Right lobe of liver (tissue), 6 donors: ENCODE results near the gene CREBBP. TPM values are rescaled to one million over a fixed set of nuclear protein-coding genes. Genes with fewer than 3 reads are reported as not detected.
"Not testable (repeated sequence)": the region's sequence is repeated elsewhere in the genome, so short reads cannot be mapped to it uniquely, and the experiment has no call there.

Experiments
- ATAC-seq, 4 donors: fragments of 200-7000 bp; cut with Tn5 transposase; one replicate each; pipeline ENCODE4 v1.9.1; 2020; ENCODE audit warnings: mild to moderate bottlenecking in 4 of 4, moderate library complexity in 4 of 4
- DNase-seq, 3 donors: peaks; one replicate each; pipeline ENCODE4 v3.0.0-alpha.2; 2020
- H3K27ac ChIP-seq, 3 donors: fragments of 200-600 bp; one replicate each; pipeline ENCODE4 v1.8.0; 2022
- H3K27me3 ChIP-seq, 2 donors: fragments of 200-600 bp; one replicate each; pipeline ENCODE4 v1.8.0; 2022
- H3K36me3 ChIP-seq, 4 donors: fragments of 200-600 bp; sonication (generic) in 1 of 4; one replicate each; pipeline versions ENCODE4 v1.5.1 to v1.8.0; 2017 to 2022; ENCODE audit warnings: control low read depth in 1 of 4
- H3K4me1 ChIP-seq, 4 donors: fragments of 200-600 bp; sonication (generic) in 1 of 4; one replicate each; pipeline versions ENCODE4 v1.5.1 to v1.8.0; 2017 to 2022; ENCODE audit warnings: control low read depth in 1 of 4
- H3K4me3 ChIP-seq, 3 donors: fragments of 200-600 bp; one replicate each; pipeline ENCODE4 v1.8.0; 2022
- H3K9me3 ChIP-seq, 4 donors: fragments of 200-600 bp; sonication (generic) in 1 of 4; one replicate each; pipeline versions ENCODE4 v1.5.1 to v1.8.0; 2017 to 2022; ENCODE audit warnings: control low read depth in 1 of 4
- POLR2A ChIP-seq: fragments of 450-650 bp; IDR thresholded peaks from one replicate; pipeline ENCODE4 v1.6.1; 2017; ENCODE audit warnings: antibody characterized with exemption, mild to moderate bottlenecking
- WGBS: methylation state at CpG from one replicate; pipeline ENCODE4 v1.1.6; 2018; ENCODE audit warnings: low coverage, low lambda C conversion rate; ENCODE audit not compliant: insufficient coverage; ENCODE audit errors: missing lambda C conversion rate; 5-methylcytosine and 5-hydroxymethylcytosine counted together
- intact Hi-C, 2 donors: fragments of 100-400 bp; cut with DNase I; formaldehyde crosslinking; loops; one replicate each; pipeline versions ENCODE4 v1.11.2 to v1.14.1; 2022
- total RNA-seq, 6 experiments: library from RNA; depleted of rRNA in 2 of 6; stranded (reverse); fragments of >200 nt in 2 of 6; fragmentation: NEBNext Ultra II Directional in 3 of 6; extraction: Animal tissue kit (Norgen Biotek cat#: 25700) in 3 of 6; gene quantifications; one replicate each; pipeline versions ENCODE4 v1.1.0 to v1.2.4, GENCODE V29; 2016 to 2023
- TF ChIP-seq, protein P1 (sequence below), 4 donors: fragments of 200-600 bp in 3 of 4; fragments of 450-650 bp in 1 of 4; IDR thresholded peaks; one replicate each; pipeline versions ENCODE4 v1.5.1 to v1.8.0; 2016 to 2022; ENCODE audit warnings: antibody characterized with exemption in 4 of 4, mild to moderate bottlenecking in 2 of 4
- donor health status: DM: no; HTN: yes; CAD: no.
- donor health status: DM: no; HTN: no; CAD: no.
- donor health status: DM: no; HTN: no; CAD: no.
- donor health status: DM: no; HTN: yes; CAD: no.
- donor health status: DM: no; HTN: yes; CAD: no.

CREBBP gene
- total RNA-seq, 6 experiments from 2014 or later, result 18.1 to 39.8 (median 29.2) TPM

DNA sequence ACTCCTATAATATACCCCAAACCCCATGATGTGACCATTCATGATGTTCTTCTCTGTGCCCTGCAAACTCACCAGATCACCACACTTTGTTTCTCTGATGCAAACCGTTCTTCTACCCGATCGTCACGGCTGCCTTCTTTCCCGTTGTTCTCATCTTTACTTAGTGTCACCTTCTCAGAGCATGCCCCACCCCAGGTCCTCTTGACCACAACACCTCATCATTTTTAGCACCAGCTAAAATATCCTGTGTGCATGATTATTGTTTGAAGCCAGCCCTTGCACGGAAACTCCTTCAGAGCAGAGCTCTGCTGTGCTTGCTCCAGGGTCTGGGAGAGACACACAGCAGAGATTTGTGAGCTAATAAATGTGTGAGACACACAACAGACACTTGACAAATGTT lies 38.9 kb upstream of the CREBBP start:
- no peaks in the 10 kb centered on the region for H3K9me3 ChIP-seq
- no peak overlapping the region for H3K27ac ChIP-seq
- ATAC-seq (no peak), DNase-seq (no peak)
- 83% methylated on average over 6 of the region's 6 CpGs for WGBS
- intact Hi-C loops, result no loop called here
- H3K27me3 ChIP-seq, result no peaks in the 10 kb centered on the region
- H3K4me1 ChIP-seq, result no peaks in the 10 kb centered on the region
- no peaks in the 10 kb centered on the region for H3K36me3 ChIP-seq
- TF ChIP-seq, protein P1, sequence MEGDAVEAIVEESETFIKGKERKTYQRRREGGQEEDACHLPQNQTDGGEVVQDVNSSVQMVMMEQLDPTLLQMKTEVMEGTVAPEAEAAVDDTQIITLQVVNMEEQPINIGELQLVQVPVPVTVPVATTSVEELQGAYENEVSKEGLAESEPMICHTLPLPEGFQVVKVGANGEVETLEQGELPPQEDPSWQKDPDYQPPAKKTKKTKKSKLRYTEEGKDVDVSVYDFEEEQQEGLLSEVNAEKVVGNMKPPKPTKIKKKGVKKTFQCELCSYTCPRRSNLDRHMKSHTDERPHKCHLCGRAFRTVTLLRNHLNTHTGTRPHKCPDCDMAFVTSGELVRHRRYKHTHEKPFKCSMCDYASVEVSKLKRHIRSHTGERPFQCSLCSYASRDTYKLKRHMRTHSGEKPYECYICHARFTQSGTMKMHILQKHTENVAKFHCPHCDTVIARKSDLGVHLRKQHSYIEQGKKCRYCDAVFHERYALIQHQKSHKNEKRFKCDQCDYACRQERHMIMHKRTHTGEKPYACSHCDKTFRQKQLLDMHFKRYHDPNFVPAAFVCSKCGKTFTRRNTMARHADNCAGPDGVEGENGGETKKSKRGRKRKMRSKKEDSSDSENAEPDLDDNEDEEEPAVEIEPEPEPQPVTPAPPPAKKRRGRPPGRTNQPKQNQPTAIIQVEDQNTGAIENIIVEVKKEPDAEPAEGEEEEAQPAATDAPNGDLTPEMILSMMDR (IDR thresholded peaks at IDR 0.05), result no peak
- no peak for TF ChIP-seq POLR2A
- no peak overlapping the region for H3K4me3 ChIP-seq

DNA sequence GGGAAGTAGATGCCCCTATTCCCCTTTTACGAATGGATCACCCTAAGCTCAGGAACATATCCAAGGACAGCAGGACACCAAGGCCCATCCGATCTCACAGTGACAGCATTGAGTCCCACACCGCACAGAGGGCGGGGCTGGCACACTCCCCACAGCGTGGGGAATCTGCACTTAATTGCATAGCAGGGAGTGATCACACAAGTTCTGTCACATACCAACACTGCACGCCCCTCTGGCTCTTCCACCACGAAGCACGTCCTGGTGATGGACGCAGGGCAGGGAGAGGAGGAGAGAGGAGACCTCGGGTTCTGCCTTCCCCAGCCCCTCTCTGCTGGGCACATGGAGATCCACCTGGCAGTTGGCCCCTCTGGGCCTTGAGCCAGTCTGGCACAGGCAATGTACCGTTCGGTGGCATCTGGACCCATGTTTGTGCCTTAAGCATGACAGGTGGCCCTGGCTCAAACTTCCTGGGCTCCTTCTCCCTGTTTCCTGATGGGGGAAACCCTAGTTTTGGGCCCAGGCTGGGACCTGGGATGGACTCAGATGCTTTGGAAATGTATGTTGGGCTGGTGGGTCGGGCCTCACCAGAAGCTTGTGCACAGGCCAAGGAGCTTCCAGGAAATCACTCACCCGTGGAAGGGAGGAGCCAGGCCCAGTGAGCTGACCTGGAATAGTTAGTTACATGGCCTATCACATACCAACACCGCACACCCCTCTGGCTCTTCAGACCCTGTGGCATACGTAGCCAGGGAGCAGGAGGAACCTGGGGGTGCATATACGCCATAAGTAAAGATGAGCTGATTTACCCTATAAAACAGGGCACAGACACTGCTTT lies 35.1 kb upstream of the CREBBP start:
- no peaks in the 10 kb centered on the region for H3K36me3 ChIP-seq
- DNase-seq, result no peak
- H3K27ac ChIP-seq, result no peak overlapping the region
- H3K4me3 ChIP-seq, result no peak overlapping the region
- WGBS, result 43% methylated on average over 2 of the region's 17 CpGs
- H3K27me3 ChIP-seq, result no peaks in the 10 kb centered on the region
- intact Hi-C loops, result no loop called here
- H3K4me1 ChIP-seq, result no peaks in the 10 kb centered on the region
- TF ChIP-seq POLR2A, result no peak
- TF ChIP-seq, protein P1 (IDR thresholded peaks at IDR 0.05), result no peak
- ATAC-seq, result peak in 1 of 4 donors; percentile 26
- no peaks in the 10 kb centered on the region for H3K9me3 ChIP-seq

DNA sequence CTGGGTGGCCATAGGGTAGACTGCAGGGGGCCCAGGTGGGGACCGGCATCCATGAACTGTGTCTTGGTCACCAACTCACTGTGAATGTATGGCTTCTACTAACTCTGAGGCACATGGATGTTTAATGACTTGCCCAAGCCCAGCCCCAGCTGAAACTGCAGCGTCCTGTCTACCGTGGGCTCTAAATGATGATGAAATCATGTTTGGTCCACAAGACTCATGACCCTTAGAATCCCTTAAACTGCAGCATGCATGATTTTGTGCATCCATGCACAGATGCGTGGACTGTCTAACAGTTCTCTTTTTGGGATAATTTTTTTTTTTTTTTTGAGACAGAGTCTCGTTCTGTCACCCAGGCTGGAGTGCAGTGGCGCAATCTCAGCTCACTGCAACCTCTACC lies 32.4 kb upstream of the CREBBP start:
- TF ChIP-seq, protein P1 (IDR thresholded peaks at IDR 0.05), result no peak
- no peak for TF ChIP-seq POLR2A
- no peaks in the 10 kb centered on the region for H3K4me1 ChIP-seq
- intact Hi-C loops, result no loop called here
- DNase-seq (no peak), ATAC-seq (no peak)
- 71% methylated on average over 4 of the region's 6 CpGs for WGBS
- H3K27ac ChIP-seq, result no peak overlapping the region
- H3K27me3 ChIP-seq, result no peaks in the 10 kb centered on the region
- H3K9me3 ChIP-seq, result no peaks in the 10 kb centered on the region
- no peaks in the 10 kb centered on the region for H3K36me3 ChIP-seq
- H3K4me3 ChIP-seq, result no peak overlapping the region

DNA sequence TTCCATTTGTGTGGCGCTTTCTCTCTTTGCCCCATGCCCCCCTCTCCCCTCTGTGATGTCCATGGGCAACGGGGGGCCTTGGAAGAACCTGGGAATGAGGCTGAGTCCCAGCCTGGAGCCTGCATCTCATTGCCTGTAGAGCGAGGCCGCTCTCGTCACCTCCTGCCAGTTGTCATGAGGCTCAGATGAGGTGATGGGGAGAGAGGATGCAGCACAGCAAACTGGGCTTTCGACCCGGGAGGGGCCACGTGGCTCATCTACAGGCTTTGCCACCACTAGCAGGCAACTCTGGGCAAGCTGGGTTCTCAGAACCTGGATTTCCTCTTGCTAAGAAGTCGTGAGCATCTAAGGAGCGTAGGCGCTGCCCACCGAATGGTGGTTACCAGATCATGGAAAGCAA lies 31.9 kb upstream of the CREBBP start:
- no peak for TF ChIP-seq POLR2A
- TF ChIP-seq, protein P1 (IDR thresholded peaks at IDR 0.05), result no peak
- WGBS, result 80% methylated on average over 2 of the region's 12 CpGs
- Histone ChIP-seq H3K4me3 (no peak overlapping the region), H3K36me3 (no peaks in the 10 kb centered on the region), H3K9me3 (no peaks in the 10 kb centered on the region), H3K27ac (no peak overlapping the region), H3K27me3 (no peaks in the 10 kb centered on the region), H3K4me1 (no peaks in the 10 kb centered on the region)
- DNase-seq, result no peak
- intact Hi-C loops, result no loop called here
- ATAC-seq, result no peak

DNA sequence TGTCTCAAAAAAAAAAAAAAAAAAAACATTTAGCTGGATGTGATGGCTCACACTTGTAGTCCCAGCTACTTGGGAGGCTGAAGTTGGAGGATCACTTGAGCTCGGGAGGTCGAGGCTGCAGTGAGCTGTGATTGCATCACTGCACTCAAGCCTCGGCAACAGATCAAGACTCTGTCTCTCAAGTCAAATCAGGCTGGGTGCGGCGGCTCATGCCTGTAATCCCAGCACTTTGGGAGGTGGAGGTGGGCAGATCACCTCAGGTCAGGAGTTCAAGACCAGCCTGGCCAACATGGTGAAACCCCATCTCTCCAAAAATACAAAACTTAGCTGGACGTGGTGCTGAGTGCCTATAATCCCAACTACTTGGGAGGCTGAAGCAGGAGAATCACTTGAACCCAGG lies 31.2 kb upstream of the CREBBP start:
- ATAC-seq, H3K36me3 ChIP-seq, intact Hi-C loops, H3K27me3 ChIP-seq, H3K27ac ChIP-seq, H3K9me3 ChIP-seq, DNase-seq, H3K4me3 ChIP-seq, H3K4me1 ChIP-seq: not testable (repeated sequence)
- 87% methylated on average over 6 of the region's 6 CpGs for WGBS
